ENCODE results near the gene GATB. TPM values are rescaled to one million over a fixed set of nuclear protein-coding genes. Genes with fewer than 3 reads are reported as not detected.

The GATB gene
- total and polyA plus RNA-seq, 2 of the 4 experiments (the other 2 are of a cell fraction): 18.7 to 20.3 TPM

DNA sequence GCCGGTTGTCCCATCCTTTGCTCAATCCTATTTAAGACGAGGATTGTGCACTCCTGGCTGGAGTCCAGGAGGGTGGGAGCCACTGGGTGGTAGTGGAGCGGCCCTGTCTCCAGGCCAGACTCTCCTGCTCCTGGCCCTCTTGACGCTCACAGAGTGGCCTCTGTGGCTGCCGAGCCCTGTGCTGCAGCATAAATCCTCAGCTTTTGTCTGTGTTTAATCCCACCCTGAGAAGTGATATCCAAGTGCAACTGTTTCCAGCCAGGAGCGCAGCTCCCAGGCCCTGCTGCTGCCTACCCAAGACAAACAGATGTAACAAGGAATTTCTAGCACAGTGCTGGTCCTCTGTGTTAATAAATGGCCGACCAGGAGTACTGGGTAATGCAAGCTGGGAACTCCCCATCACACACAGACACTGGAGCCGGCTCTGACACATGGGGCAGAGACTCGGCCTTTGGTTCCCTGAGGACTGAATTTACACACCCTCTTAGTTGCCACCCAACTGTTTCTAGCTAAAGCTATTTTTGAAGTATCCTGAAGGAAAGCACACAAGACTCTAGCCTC lies 85.3 kb downstream of the GATB start:
- no peak overlapping the region for H3K56ac ChIP-seq (ENCODE audit: extremely low read depth, insufficient read depth, low read length)
- no peak overlapping the region for H3K4ac ChIP-seq (ENCODE audit: low read depth, low read length)
- no peaks in the 10 kb centered on the region for H3K79me1 ChIP-seq (ENCODE audit: low read depth in 1 of 2, low read length in 2 of 2)
- no peak overlapping the region for H3K9ac ChIP-seq (ENCODE audit: low read depth, low read length)
- TF ChIP-seq BHLHE40 (IDR thresholded peaks at IDR 0.05; ENCODE audit: low read depth, low read length) (no peak), MAFK (IDR thresholded peaks at IDR 0.05; ENCODE audit: low read depth, low read length) (no peak), MXI1 (IDR thresholded peaks at IDR 0.05; ENCODE audit: borderline replicate concordance, low read depth, low read length) (no peak), CEBPB (IDR thresholded peaks at IDR 0.05; ENCODE audit: low read depth, low read length) (no peak), RFX5 (IDR thresholded peaks at IDR 0.05; ENCODE audit: low read depth, low read length) (no peak)
- H3K4me1 ChIP-seq (ENCODE audit: control insufficient read depth, insufficient read depth, low read length): peaks cover 4% of the 10 kb centered on the region; the same call in 1 of the 2 replicates
- H2BK20ac ChIP-seq (ENCODE audit: low read depth, low read length): no peak overlapping the region
- 87% methylated on average over 4 of the region's 9 CpGs; no CpG with 5 or more reads in 1 of the 2 experiments for WGBS, 2 experiments (ENCODE audit: extremely low coverage in 2 of 2, insufficient read length in 1 of 2)
- H2BK15ac ChIP-seq (ENCODE audit: low read depth, low read length): no peak overlapping the region
- intact Hi-C loops (cut with micrococcal nuclease) (no loop called here), in situ Hi-C loops (cut with MboI; ENCODE audit: low sequenced_read_pairs) (no loop called here), dilution Hi-C loops (cut with HindIII; ENCODE audit: low sequenced_read_pairs, unreplicated experiment) (no loop called here)
- POLR2A ChIA-PET (ENCODE audit: unreplicated experiment): no interaction called here
- DNase-seq: no peak
- no peak overlapping the region for H3K4me3 ChIP-seq (ENCODE audit: insufficient read depth, low read depth, low read length)
- H3K4me2 ChIP-seq (ENCODE audit: low read depth, low read length): no peak overlapping the region
- H2AFZ ChIP-seq (replicated peaks; ENCODE audit: low read length, poor library complexity): no peak overlapping the region
- H2BK5ac ChIP-seq (ENCODE audit: low read depth, low read length, poor library complexity, severe bottlenecking): no peak overlapping the region
- H3K9me1 ChIP-seq (ENCODE audit: insufficient read depth, low read length): no peaks in the 10 kb centered on the region; the same call in 1 of the 2 replicates
- no TSS peak for BruUV-seq (replicated peaks)
- H2AK5ac ChIP-seq (ENCODE audit: low read depth, low read length): no peak overlapping the region
- no peaks in the 10 kb centered on the region for H3K9me3 ChIP-seq (ENCODE audit: control insufficient read depth, insufficient read depth, low read length)
- no peaks in the 10 kb centered on the region for H4K20me1 ChIP-seq (ENCODE audit: insufficient read depth, low read length)
- CTCF ChIA-PET: no interaction called here
- no peaks in the 10 kb centered on the region for H3K36me3 ChIP-seq (ENCODE audit: control insufficient read depth, insufficient read depth, low read length)
- no peak overlapping the region for H2AK9ac ChIP-seq (replicated peaks; ENCODE audit: low read depth, low read length, poor library complexity)
- no peak overlapping the region for H3K23ac ChIP-seq (ENCODE audit: low read depth, low read length)
- ATAC-seq (ENCODE audit: low read depth): no peak
- H3K18ac ChIP-seq (ENCODE audit: low read depth, low read length): no peak overlapping the region
- H4K5ac ChIP-seq (ENCODE audit: low read depth, low read length): no peak overlapping the region
- no peak overlapping the region for H3K27ac ChIP-seq (ENCODE audit: insufficient read depth, low read length)
- H3K14ac ChIP-seq (replicated peaks; ENCODE audit: low read depth, low read length): no peak overlapping the region
- H4K8ac ChIP-seq (ENCODE audit: low read depth in 2 of 2, low read length in 2 of 2): no peak overlapping the region
- H3K27me3 ChIP-seq (ENCODE audit: control insufficient read depth, insufficient read depth, low read length): no peaks in the 10 kb centered on the region
- no peak overlapping the region for H4K91ac ChIP-seq (ENCODE audit: insufficient read depth, low read depth, low read length)
- no peak overlapping the region for H2BK120ac ChIP-seq (ENCODE audit: low read depth, low read length)

All from IMR-90 (cell line).